Adrenal gland (tissue), 5 donors: ENCODE data around the gene GNAT1.
A peak's percentile ranks its signal among the peaks of the same experiment; 100 is the strongest.

ENCODE experiments used
- CTCF ChIP-seq, 6 experiments: fragments of 450-650 bp in 4 of 6; fragments of 200-600 bp in 2 of 6; sonication (generic) in 1 of 6; IDR thresholded peaks; 1 replicate in 5 of 6; 2 replicates in 1 of 6; pipeline versions ENCODE4 v1.5.1 to v1.8.0; 2016 to 2021; ENCODE audit warnings: antibody characterized with exemption in 6 of 6, mild to moderate bottlenecking in 2 of 6, moderate library complexity in 1 of 6
- POLR2A ChIP-seq, 2 donors: fragments of 450-650 bp; IDR thresholded peaks; one replicate each; pipeline ENCODE4 v1.6.1; 2017; ENCODE audit warnings: antibody characterized with exemption in 2 of 2, mild to moderate bottlenecking in 2 of 2, moderate library complexity in 1 of 2
- donor health status: DM: no; HTN: no; CAD: no.

- TF ChIP-seq CTCF (IDR thresholded peaks at IDR 0.05), result peak in 4 of 6 experiments; percentile 5 to 47 (median 11)
- no peak for TF ChIP-seq POLR2A (IDR thresholded peaks at IDR 0.05)
Measured at GRCh38 chr3:50246517-50246954, 55.1 kb downstream of the GNAT1 start.
